A673 (cell line): Measurements from ENCODE around the gene MAPK8IP3. TPM values are rescaled to one million over a fixed set of nuclear protein-coding genes. Genes with fewer than 3 reads are reported as not detected.
"Not testable (repeated sequence)": the region's sequence is repeated elsewhere in the genome, so short reads cannot be mapped to it uniquely, and the experiment has no call there.

Experiments used
- BruUV-seq: library from RNA; stranded (reverse); fragments of 400-500 nt; replicated peaks from 2 replicates; lab custom pipeline; 2021; lab: Mats Ljungman, UMichigan
- CTCF ChIA-PET: fragments of 300-600 bp; sonication (Branson Sonifier 250); formaldehyde crosslinking; loops from one replicate; lab custom pipeline; 2022; ENCODE audit warnings: antibody characterized with exemption; lab: Charles Lee
- POLR2A ChIA-PET: fragments of 300-600 bp; sonication (Branson Sonifier 250); formaldehyde crosslinking; loops from one replicate; lab custom pipeline; 2022; ENCODE audit warnings: antibody characterized with exemption; ENCODE audit not compliant: low non-redundant PET; lab: Charles Lee
- DNase-seq: peaks from one replicate; pipeline ENCODE4 v3.0.0-alpha.2; 2015; ENCODE audit warnings: low spot score
- H3K27ac ChIP-seq: fragments of 200-600 bp; sonication (generic); 2 replicates; pipeline ENCODE4 v1.5.1; 2016; ENCODE audit warnings: mixed run types, low read depth, mild to moderate bottlenecking, mixed read lengths, antibody characterized with exemption, low read length; ENCODE audit not compliant: poor library complexity, severe bottlenecking
- H3K27me3 ChIP-seq: fragments of 200-600 bp; sonication (generic); replicated peaks from 2 replicates; pipeline ENCODE4 v1.6.1; 2017; ENCODE audit warnings: mixed run types, low read depth, mild to moderate bottlenecking, mixed read lengths, antibody characterized with exemption, low read length; ENCODE audit not compliant: insufficient read depth, poor library complexity
- H3K36me3 ChIP-seq: fragments of 200-600 bp; sonication (generic); 2 replicates; pipeline ENCODE4 v1.6.1; 2016; ENCODE audit warnings: mixed run types, mild to moderate bottlenecking, mixed read lengths, antibody characterized with exemption, low read length; ENCODE audit not compliant: insufficient read depth, poor library complexity, severe bottlenecking
- H3K4me1 ChIP-seq: fragments of 200-600 bp; sonication (generic); 2 replicates; pipeline ENCODE4 v1.6.1; 2017; ENCODE audit warnings: mixed run types, mild to moderate bottlenecking, mixed read lengths, antibody characterized with exemption, low read length; ENCODE audit not compliant: insufficient read depth, poor library complexity, severe bottlenecking
- H3K4me3 ChIP-seq: fragments of 200-600 bp; sonication (generic); 2 replicates; pipeline ENCODE4 v1.5.1; 2016; ENCODE audit warnings: low read depth, mixed run types, mild to moderate bottlenecking, mixed read lengths, low read length; ENCODE audit not compliant: poor library complexity, severe bottlenecking
- H3K9me3 ChIP-seq: fragments of 200-600 bp; sonication (generic); 2 replicates; pipeline ENCODE4 v1.6.1; 2016; ENCODE audit warnings: mixed run types, low read depth, mild to moderate bottlenecking, mixed read lengths, antibody characterized with exemption, low read length; ENCODE audit not compliant: poor library complexity, severe bottlenecking
- EZH2 ChIP-seq: fragments of 200-600 bp; sonication (generic); IDR thresholded peaks from 2 replicates; pipeline ENCODE4 v1.6.1; 2017; ENCODE audit warnings: borderline replicate concordance, low read depth, mild to moderate bottlenecking, mixed read lengths, antibody characterized with exemption, low read length; ENCODE audit not compliant: poor library complexity, severe bottlenecking
- intact Hi-C: fragments of 100-400 bp; cut with micrococcal nuclease; formaldehyde crosslinking; loops from one replicate; pipeline ENCODE4 v1.10.0; 2022; ENCODE audit not compliant: unreplicated experiment
- total RNA-seq: library from RNA; stranded (reverse); gene quantifications from 2 replicates; pipeline ENCODE4 v1.2.3, GENCODE V29; 2021
- TF ChIP-seq, protein P1 (sequence below): fragments of 300-800, 200-600 bp; sonication (generic); conservative IDR thresholded peaks from 2 replicates; pipeline ENCODE4 v1.5.1; 2017; ENCODE audit warnings: low read depth, mild to moderate bottlenecking, antibody characterized with exemption, low read length, moderate library complexity, mixed read lengths

Gene MAPK8IP3
- total RNA-seq, 1 experiment from 2014 or later, result 69.2 TPM

DNA sequence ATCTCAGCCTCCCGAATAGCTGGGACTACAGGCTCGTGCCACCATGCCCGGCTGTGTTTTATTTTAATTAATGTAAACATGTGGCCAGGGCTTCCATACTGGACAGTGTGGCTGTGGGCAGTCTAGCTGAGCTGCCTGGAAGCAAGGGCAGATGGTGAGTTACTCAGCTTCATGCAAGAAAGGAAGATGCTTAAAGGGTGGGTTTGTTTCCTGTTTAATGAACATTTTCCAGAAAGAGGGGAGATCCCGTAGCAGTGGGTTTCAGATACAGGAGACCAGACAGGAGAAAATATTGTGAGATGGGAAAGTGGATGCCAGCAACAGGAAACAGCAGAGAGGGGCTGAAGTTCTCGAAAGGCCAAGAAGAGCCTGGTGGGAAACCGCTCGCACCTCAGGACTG is 7.3 kb downstream of the MAPK8IP3 start:
- H3K36me3 ChIP-seq, result no peaks in the 10 kb centered on the region
- no peak for DNase-seq
- no TSS peak for BruUV-seq
- peak overlapping the region; percentile 42 for H3K27ac ChIP-seq
- H3K4me3 ChIP-seq, result no peak overlapping the region
- no peaks in the 10 kb centered on the region for H3K9me3 ChIP-seq
- ChIA-PET CTCF (no interaction called here), POLR2A (no interaction called here)
- intact Hi-C loops, result no loop called here
- H3K4me1 ChIP-seq, result peaks cover 2% of the 10 kb centered on the region
- no peaks in the 10 kb centered on the region for H3K27me3 ChIP-seq
- TF ChIP-seq EZH2, result no peak
- TF ChIP-seq, protein P1, sequence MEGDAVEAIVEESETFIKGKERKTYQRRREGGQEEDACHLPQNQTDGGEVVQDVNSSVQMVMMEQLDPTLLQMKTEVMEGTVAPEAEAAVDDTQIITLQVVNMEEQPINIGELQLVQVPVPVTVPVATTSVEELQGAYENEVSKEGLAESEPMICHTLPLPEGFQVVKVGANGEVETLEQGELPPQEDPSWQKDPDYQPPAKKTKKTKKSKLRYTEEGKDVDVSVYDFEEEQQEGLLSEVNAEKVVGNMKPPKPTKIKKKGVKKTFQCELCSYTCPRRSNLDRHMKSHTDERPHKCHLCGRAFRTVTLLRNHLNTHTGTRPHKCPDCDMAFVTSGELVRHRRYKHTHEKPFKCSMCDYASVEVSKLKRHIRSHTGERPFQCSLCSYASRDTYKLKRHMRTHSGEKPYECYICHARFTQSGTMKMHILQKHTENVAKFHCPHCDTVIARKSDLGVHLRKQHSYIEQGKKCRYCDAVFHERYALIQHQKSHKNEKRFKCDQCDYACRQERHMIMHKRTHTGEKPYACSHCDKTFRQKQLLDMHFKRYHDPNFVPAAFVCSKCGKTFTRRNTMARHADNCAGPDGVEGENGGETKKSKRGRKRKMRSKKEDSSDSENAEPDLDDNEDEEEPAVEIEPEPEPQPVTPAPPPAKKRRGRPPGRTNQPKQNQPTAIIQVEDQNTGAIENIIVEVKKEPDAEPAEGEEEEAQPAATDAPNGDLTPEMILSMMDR, result no peak

DNA sequence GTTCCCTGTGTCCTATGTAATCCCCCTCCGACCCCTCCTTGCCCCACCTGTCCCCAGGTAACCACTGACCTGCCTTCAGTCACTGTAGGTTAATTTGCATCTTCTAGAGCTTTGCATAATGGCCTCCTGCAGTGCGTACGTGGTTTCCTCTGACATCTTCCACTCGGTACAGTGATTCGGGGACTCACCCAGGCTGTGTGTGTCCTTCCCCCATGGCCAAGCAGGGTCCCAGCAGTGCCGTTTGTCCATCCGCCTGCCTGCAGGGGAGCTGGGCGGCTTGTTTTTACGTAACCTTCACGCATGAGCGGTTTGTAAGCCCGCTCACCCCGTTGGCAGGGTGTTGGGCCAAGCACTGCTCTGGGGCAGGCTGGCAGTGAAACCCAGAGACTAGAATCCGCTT is 7.9 kb downstream of the MAPK8IP3 start:
- POLR2A ChIA-PET, result no interaction called here
- H3K9me3 ChIP-seq, result no peaks in the 10 kb centered on the region
- CTCF ChIA-PET, result no interaction called here

DNA sequence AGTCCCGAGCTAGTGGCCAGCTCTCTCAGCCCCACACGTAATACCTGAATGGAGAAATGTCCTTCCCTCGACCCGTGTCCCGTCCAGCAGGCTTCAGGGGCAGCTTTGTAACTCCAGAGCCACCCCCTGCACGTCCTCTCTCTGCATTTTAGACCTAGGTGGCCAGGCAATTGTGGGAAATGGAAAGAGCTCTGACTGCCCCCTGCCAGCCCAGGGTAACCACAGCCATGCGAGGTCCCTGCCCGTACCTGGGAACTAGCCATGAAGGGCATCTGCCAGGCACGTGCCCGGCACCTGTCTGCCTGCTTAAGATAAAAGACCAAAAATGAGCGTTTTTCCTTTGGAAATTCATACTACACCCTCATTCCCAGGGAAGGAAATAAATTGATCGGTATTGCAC is 9.2 kb downstream of the MAPK8IP3 start:
- Histone ChIP-seq H3K4me1 (no peaks in the 10 kb centered on the region), H3K27ac (no peak overlapping the region), H3K9me3 (no peaks in the 10 kb centered on the region), H3K4me3 (no peak overlapping the region), H3K36me3 (no peaks in the 10 kb centered on the region), H3K27me3 (no peaks in the 10 kb centered on the region)
- ChIA-PET POLR2A (no interaction called here), CTCF (no interaction called here)
- intact Hi-C loops, result no loop called here
- no peak for TF ChIP-seq EZH2
- TF ChIP-seq, protein P1, result no peak
- BruUV-seq, result no TSS peak
- DNase-seq, result no peak

More for the DNA sequence above, 7.9 kb downstream of the MAPK8IP3 start:
- H3K27ac ChIP-seq, result no peak overlapping the region
- TF ChIP-seq, protein P1, result no peak
- no peak for TF ChIP-seq EZH2
- H3K4me1 ChIP-seq, result no peaks in the 10 kb centered on the region
- no peak overlapping the region for H3K4me3 ChIP-seq
- no TSS peak for BruUV-seq
- H3K36me3 ChIP-seq, result no peaks in the 10 kb centered on the region
- intact Hi-C loops, result no loop called here
- H3K27me3 ChIP-seq, result no peaks in the 10 kb centered on the region
- DNase-seq, result no peak

DNA sequence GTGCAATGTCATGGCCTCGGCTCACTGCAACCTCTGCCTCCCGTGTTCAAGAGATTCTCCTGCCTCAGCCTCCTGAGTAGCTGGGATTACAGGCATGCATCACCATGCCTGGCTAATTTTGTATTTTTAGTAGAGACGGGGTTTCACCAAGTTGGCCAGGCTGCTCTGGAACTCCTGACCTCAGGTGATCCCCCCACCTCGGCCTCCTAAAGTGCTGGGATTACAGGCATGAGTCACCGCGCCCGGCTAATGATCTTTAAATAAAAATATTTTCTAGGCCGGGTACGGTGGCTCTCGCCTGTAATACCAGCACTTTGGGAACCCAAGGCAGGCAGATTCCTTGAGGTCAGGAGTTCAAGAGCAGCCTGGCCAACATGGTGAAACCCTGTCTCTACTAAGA is 12.2 kb downstream of the MAPK8IP3 start:
- POLR2A ChIA-PET, result interaction anchor here (0.7 kb wide), 1 partner anchor 13 kb away, joined by 4 read pairs; no protein-coding TSS in a partner anchor
- BruUV-seq, H3K27ac ChIP-seq, H3K36me3 ChIP-seq, CTCF ChIA-PET, H3K4me1 ChIP-seq, DNase-seq, H3K4me3 ChIP-seq, H3K27me3 ChIP-seq, intact Hi-C loops, H3K9me3 ChIP-seq: not testable (repeated sequence)

DNA sequence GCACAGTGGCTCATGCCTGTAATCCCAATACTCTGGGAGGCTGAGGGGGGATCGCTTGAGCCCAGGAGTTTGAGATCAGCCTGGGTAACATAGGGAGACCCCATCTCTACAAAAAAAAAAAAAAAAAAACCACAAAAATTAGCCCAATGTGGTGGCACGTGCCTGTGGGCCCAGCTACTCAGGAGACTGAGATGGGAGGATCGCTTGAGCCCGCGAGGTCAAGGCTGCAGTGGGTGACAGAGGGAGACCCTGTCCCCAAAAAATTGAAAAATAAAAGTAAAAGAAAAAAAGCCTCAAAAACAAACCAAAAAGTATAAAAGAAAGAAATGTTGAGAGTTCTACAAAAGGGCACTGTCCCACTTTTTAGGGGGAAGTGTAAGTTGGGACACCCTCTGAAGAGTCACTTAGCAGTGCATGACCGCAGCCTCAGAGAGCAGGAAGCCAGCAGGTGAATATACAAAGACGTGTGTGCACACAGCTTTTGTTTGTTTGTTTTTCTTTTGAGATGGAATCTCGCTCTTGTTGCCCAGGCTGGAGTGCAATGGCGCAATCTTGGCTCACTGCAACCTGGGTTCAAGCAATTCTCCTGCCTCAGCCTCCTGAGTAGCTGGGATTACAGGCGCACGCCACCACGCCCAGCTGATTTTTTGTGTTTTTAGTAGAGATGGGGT is 13.7 kb downstream of the MAPK8IP3 start:
- CTCF ChIA-PET, H3K27me3 ChIP-seq, POLR2A ChIA-PET, H3K4me1 ChIP-seq, H3K36me3 ChIP-seq, intact Hi-C loops, BruUV-seq, DNase-seq, H3K4me3 ChIP-seq, H3K9me3 ChIP-seq, H3K27ac ChIP-seq: not testable (repeated sequence)
